Fibroblast of lung (primary cell): Measurements from ENCODE around the gene RTL10. TPM values are rescaled to one million over a fixed set of nuclear protein-coding genes. Genes with fewer than 3 reads are reported as not detected.
A peak's percentile ranks its signal among the peaks of the same experiment; 100 is the strongest.

Experiments used
- DNase-seq, 2 donors: peaks; one replicate each; pipeline versions ENCODE4 v3.0.0 to v3.0.0-alpha.2; 2010; ENCODE audit warnings: low read depth in 2 of 2
- H2AFZ ChIP-seq: 2 replicates; pipeline ENCODE4 v1.5.1; 2012; ENCODE audit warnings: low read length, control low read depth, inconsistent platforms
- H3K27ac ChIP-seq: 2 replicates; pipeline ENCODE4 v1.5.1; 2011; ENCODE audit warnings: low read length, control low read depth; ENCODE audit not compliant: insufficient read depth
- H3K27me3 ChIP-seq: 2 replicates; pipeline ENCODE4 v1.5.1; 2011; ENCODE audit warnings: mild to moderate bottlenecking, low read length; ENCODE audit not compliant: control insufficient read depth, insufficient read depth
- H3K36me3 ChIP-seq: 2 replicates; pipeline ENCODE4 v1.5.1; 2011; ENCODE audit warnings: low read length; ENCODE audit not compliant: control insufficient read depth, insufficient read depth
- H3K4me1 ChIP-seq: 2 replicates; pipeline ENCODE4 v1.5.1; 2011; ENCODE audit warnings: low read length; ENCODE audit not compliant: control insufficient read depth, insufficient read depth; ENCODE audit errors: extremely low read depth
- H3K4me2 ChIP-seq: 2 replicates; pipeline ENCODE4 v1.5.1; 2011; ENCODE audit warnings: low read length, control low read depth; ENCODE audit not compliant: insufficient read depth; ENCODE audit errors: extremely low read depth
- H3K4me3 ChIP-seq, 4 experiments: fragments of 200-600 bp in 1 of 4; sonication (generic) in 1 of 4; replicated peaks in 1 of 4; 2 replicates each; pipeline ENCODE4 v1.5.1; 2011 to 2016; ENCODE audit warnings: low read length in 4 of 4, low read depth in 3 of 4, mild to moderate bottlenecking in 3 of 4, control low read depth in 2 of 4, inconsistent platforms in 1 of 4, mixed read lengths in 1 of 4; ENCODE audit not compliant: insufficient read depth in 1 of 4; ENCODE audit errors: control extremely low read depth in 1 of 4
- H3K79me2 ChIP-seq: 2 replicates; pipeline ENCODE4 v1.5.1; 2012; ENCODE audit warnings: mild to moderate bottlenecking, low read length, inconsistent platforms; ENCODE audit not compliant: control insufficient read depth, insufficient read depth
- H3K9ac ChIP-seq: 2 replicates; pipeline ENCODE4 v1.5.1; 2011; ENCODE audit warnings: mild to moderate bottlenecking, low read length, control low read depth; ENCODE audit not compliant: insufficient read depth
- H3K9me3 ChIP-seq: 2 replicates; pipeline ENCODE4 v1.5.1; 2012; ENCODE audit warnings: low read depth, low read length; ENCODE audit not compliant: control insufficient read depth, insufficient read depth
- H4K20me1 ChIP-seq: 2 replicates; pipeline ENCODE4 v1.5.1; 2011; ENCODE audit warnings: low read length; ENCODE audit not compliant: control insufficient read depth, insufficient read depth; ENCODE audit errors: extremely low read depth
- CTCF ChIP-seq, 2 donors: IDR thresholded peaks in 1 of 2; conservative IDR thresholded peaks in 1 of 2; 1 replicate in 1 of 2; 2 replicates in 1 of 2; pipeline ENCODE4 v1.5.1; 2011 to 2012; ENCODE audit warnings: low read length in 2 of 2, control low read depth in 1 of 2, inconsistent platforms in 1 of 2, low read depth in 1 of 2, mild to moderate bottlenecking in 1 of 2
- EZH2 ChIP-seq: IDR thresholded peaks from 2 replicates; pipeline ENCODE4 v1.5.1; 2012; ENCODE audit warnings: low read length, control low read depth, mild to moderate bottlenecking; ENCODE audit errors: missing control alignments
- polyA plus RNA-seq, 2 donors: library from polyadenylated mRNA; depleted of rRNA in 1 of 2; stranded (reverse) in 1 of 2; unstranded in 1 of 2; fragments of >200 nt; gene quantifications; 2 replicates each; pipeline ENCODE4 v1.2.1, GENCODE V29; 2011 to 2012; ENCODE audit warnings: missing spikeins in 1 of 2
- total RNA-seq: library from RNA; depleted of rRNA; stranded (reverse); fragments of >200 nt; gene quantifications from 2 replicates; pipeline ENCODE4 v1.2.1, GENCODE V29; 2014

RTL10 gene
- total and polyA plus RNA-seq, 2 donors (not counting 1 experiment from before 2014, with no cell fraction given): 6.5 to 7.3 TPM

GRCh38 chr22:19844377-19845053 is 10.2 kb downstream of the RTL10 start:
- H2AFZ ChIP-seq: no peak overlapping the region
- TF ChIP-seq EZH2: no peak
- no peak for TF ChIP-seq CTCF (conservative IDR thresholded peaks at IDR 0.05 in 1 of 2, IDR thresholded peaks at IDR 0.05 in 1 of 2; ENCODE audit: low read depth in 1 of 2, low read length in 2 of 2)
- no peak overlapping the region for H3K27ac ChIP-seq
- no peaks in the 10 kb centered on the region for H3K9me3 ChIP-seq
- H3K4me2 ChIP-seq: no peak overlapping the region
- DNase-seq: peak in 1 of 2 donors; percentile 56
- no peaks in the 10 kb centered on the region for H3K36me3 ChIP-seq
- H3K27me3 ChIP-seq: no peaks in the 10 kb centered on the region
- H3K4me3 ChIP-seq: no peak overlapping the region
- no peaks in the 10 kb centered on the region for H3K79me2 ChIP-seq
- no peak overlapping the region for H3K9ac ChIP-seq
- no peaks in the 10 kb centered on the region for H4K20me1 ChIP-seq
- peaks cover 5% of the 10 kb centered on the region for H3K4me1 ChIP-seq

- Histone ChIP-seq H3K4me3 (no peak overlapping the region), H3K27ac (no peak overlapping the region), H3K4me1 (peaks cover 5% of the 10 kb centered on the region), H3K4me2 (no peak overlapping the region), H4K20me1 (no peaks in the 10 kb centered on the region), H3K9me3 (no peaks in the 10 kb centered on the region), H3K36me3 (no peaks in the 10 kb centered on the region), H3K9ac (no peak overlapping the region), H2AFZ (no peak overlapping the region), H3K79me2 (no peaks in the 10 kb centered on the region), H3K27me3 (no peaks in the 10 kb centered on the region)
- TF ChIP-seq EZH2 (no peak), CTCF (conservative IDR thresholded peaks at IDR 0.05 in 1 of 2, IDR thresholded peaks at IDR 0.05 in 1 of 2; ENCODE audit: low read depth in 1 of 2, low read length in 2 of 2) (no peak)
- no peak for DNase-seq
Observed at GRCh38 chr22:19843857-19844376, 10.8 kb downstream of the RTL10 start.

- H3K27ac ChIP-seq: no peak overlapping the region
- no peak for TF ChIP-seq EZH2
- no peak for TF ChIP-seq CTCF (conservative IDR thresholded peaks at IDR 0.05 in 1 of 2, IDR thresholded peaks at IDR 0.05 in 1 of 2; ENCODE audit: low read depth in 1 of 2, low read length in 2 of 2)
Observed at GRCh38 chr22:19843107-19843856, 11.4 kb downstream of the RTL10 start.

More at GRCh38 chr22:19843107-19843856, 11.4 kb downstream of the RTL10 start:
- no peaks in the 10 kb centered on the region for H3K79me2 ChIP-seq
- H3K9ac ChIP-seq: no peak overlapping the region
- H3K27me3 ChIP-seq: no peaks in the 10 kb centered on the region
- no peak overlapping the region for H3K4me2 ChIP-seq
- no peaks in the 10 kb centered on the region for H3K9me3 ChIP-seq
- no peak overlapping the region for H3K4me3 ChIP-seq
- no peak overlapping the region for H2AFZ ChIP-seq
- H3K4me1 ChIP-seq: peaks cover 5% of the 10 kb centered on the region
- H4K20me1 ChIP-seq: no peaks in the 10 kb centered on the region
- no peaks in the 10 kb centered on the region for H3K36me3 ChIP-seq
- no peak for DNase-seq
